Thyroid gland (tissue), 4 donors: ENCODE data around the gene ARHGEF35.
"Not testable (repeated sequence)": the region's sequence is repeated elsewhere in the genome, so short reads cannot be mapped to it uniquely, and the experiment has no call there.

Experiments
- CTCF ChIP-seq, 6 experiments: fragments of 200-600 bp in 3 of 6; fragments of 450-650 bp in 3 of 6; sonication (generic) in 3 of 6; IDR thresholded peaks; one replicate each; pipeline ENCODE4 v1.5.1; 2016 to 2019; ENCODE audit warnings: antibody characterized with exemption in 6 of 6, mild to moderate bottlenecking in 2 of 6, inconsistent platforms in 1 of 6, moderate library complexity in 1 of 6
- POLR2A ChIP-seq, 2 donors: fragments of 450-650 bp; IDR thresholded peaks; one replicate each; pipeline ENCODE4 v1.6.1; 2017; ENCODE audit warnings: antibody characterized with exemption in 2 of 2, mild to moderate bottlenecking in 2 of 2, moderate library complexity in 1 of 2

GRCh38 chr7:144198934-144199333 is 3.3 kb upstream of the ARHGEF35 start:
- TF ChIP-seq POLR2A, CTCF (IDR thresholded peaks at IDR 0.05): not testable (repeated sequence)
